Epithelial cell of proximal tubule (primary cell): ENCODE data around the gene LSM12. TPM values are rescaled to one million over a fixed set of nuclear protein-coding genes. Genes with fewer than 3 reads are reported as not detected.

Experiments used
- DNase-seq: peaks from one replicate; pipeline ENCODE4 v3.0.0-alpha.2; 2011; ENCODE audit warnings: low read depth
- H3K4me3 ChIP-seq: 2 replicates; pipeline ENCODE4 v1.5.1; 2011; ENCODE audit warnings: low read depth, mild to moderate bottlenecking, low read length
- CTCF ChIP-seq: conservative IDR thresholded peaks from 2 replicates; pipeline ENCODE4 v1.5.1; 2012; ENCODE audit warnings: low read depth, mild to moderate bottlenecking, low read length
- total RNA-seq: library from RNA; depleted of rRNA; stranded (reverse); fragments of >200 nt; gene quantifications from 2 replicates; pipeline ENCODE4 v1.2.3, GENCODE V29; 2015

LSM12 gene
- total RNA-seq, 1 donor from 2014 or later: 58.5 TPM

GRCh38 chr17:44074231-44074910, 7.9 kb upstream of the LSM12 start:
- no peak overlapping the region for H3K4me3 ChIP-seq
- no peak for TF ChIP-seq CTCF
- no peak for DNase-seq

- no peak for TF ChIP-seq CTCF
- no peak for DNase-seq
- H3K4me3 ChIP-seq: peak overlapping the region; percentile 66
Observed at GRCh38 chr17:44071772-44072171, 5.3 kb upstream of the LSM12 start.

- peak overlapping the region; percentile 66 for H3K4me3 ChIP-seq
- no peak for DNase-seq
- no peak for TF ChIP-seq CTCF
Observed at GRCh38 chr17:44071198-44071520, 4.7 kb upstream of the LSM12 start.

GRCh38 chr17:44070455-44071197, 4.2 kb upstream of the LSM12 start, which contains the start of gene G6PC3:
TSS of gene G6PC3 (plus strand) at chr17:44070735. CDS start at chr17:44070966, 231 bp downstream.
- TF ChIP-seq CTCF: no peak
- peak; percentile 66 for DNase-seq
- H3K4me3 ChIP-seq: peak within 1 kb of the TSS; percentile 66

GRCh38 chr17:44069974-44070454, 3.5 kb upstream of the LSM12 start:
- no peak for TF ChIP-seq CTCF
- H3K4me3 ChIP-seq: peak overlapping the region; percentile 66
- no peak for DNase-seq

- no peak for TF ChIP-seq CTCF
- H3K4me3 ChIP-seq: no peak overlapping the region
- no peak for DNase-seq
Observed at GRCh38 chr17:44067545-44067940, 1.1 kb upstream of the LSM12 start.
